Measurements from ENCODE around the gene SCPEP1.

The SCPEP1 gene

GRCh38 chr17:57004944-57005579 is 27.1 kb downstream of the SCPEP1 start:
- DNase-seq, result no peak

- DNase-seq, result no peak
Observed at GRCh38 chr17:57006040-57006439, 28.1 kb downstream of the SCPEP1 start.

GRCh38 chr17:57008958-57009357 is 31.0 kb downstream of the SCPEP1 start:
- DNase-seq, result no peak

DNA sequence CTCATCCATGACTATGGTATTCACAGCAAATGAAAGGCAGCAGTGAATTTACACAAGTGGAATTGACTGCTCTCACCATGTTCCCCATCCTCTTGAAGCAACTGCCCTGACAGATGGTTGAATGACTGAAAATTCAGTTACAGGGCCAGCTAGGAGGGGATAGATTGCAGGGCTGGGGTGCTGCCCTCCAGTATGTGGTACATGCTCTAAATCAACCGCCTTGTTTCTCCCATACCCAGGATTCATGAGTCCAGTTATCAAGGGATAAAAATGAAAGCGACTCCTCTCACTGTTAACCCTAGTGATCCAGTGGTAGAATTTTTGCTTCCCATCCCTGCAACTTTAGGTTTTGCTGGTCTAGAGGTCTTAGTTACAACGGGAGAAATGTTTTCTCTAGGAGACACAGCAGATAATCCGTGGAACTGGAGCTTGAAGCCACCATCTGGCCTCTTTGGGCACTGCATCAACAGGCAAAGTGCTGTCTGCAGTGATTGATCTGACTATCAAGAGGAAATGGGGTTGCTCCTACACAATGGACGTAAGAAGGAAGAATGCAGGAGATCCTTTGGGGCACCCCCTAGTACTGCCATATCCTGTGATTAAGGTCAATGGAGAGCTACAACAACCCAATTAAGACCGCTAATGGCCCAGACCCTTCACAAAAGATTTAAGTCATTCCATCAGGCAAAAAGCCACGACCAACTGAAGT is 32.0 kb downstream of the SCPEP1 start:
- DNase-seq, result peak; percentile 41

DNA sequence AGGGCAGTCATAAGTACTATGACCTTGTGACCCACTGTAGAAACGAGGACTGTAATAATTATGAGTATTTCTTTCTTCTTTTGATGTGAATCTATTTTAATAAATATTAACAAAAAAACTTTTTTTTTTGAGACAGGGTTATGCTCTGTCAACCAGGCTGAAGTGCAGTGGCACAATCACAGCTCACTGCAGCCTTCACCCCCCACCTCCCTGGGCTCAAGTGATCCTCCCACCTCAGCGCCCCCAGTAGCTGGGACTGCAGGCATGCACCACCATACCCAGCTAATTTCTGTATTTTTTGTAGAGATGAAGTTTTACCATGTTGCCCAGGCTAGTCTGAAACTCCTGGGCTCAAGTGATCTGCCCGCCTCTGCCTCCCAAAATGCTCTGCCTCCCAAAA is 32.6 kb downstream of the SCPEP1 start:
- no peak for DNase-seq

DNA sequence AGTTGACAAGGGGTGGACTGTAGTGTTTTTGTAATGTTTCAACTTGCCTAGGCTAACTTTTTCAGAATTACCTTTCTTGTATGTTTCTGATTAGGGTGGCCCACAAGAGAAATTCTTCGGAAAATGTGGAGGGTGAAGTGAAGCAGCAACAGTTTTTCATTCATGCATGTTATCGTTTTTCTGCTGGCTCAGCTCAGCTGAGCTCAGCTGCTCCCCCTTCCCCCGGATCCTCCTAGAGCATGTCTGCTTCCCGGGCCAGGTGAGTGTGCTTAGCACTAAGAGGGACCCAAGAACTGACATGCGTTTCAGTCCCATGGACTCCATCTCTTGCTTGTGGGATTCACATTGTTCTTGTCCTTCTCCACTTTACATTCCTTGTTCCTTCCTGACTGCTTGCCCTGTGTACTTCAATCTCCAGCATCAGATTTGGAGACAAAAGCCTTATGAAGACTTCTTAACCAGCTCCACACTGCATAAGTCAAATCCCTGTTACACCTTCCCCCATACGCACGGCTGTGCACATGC is 33.6 kb downstream of the SCPEP1 start:
- DNase-seq, result no peak

DNA sequence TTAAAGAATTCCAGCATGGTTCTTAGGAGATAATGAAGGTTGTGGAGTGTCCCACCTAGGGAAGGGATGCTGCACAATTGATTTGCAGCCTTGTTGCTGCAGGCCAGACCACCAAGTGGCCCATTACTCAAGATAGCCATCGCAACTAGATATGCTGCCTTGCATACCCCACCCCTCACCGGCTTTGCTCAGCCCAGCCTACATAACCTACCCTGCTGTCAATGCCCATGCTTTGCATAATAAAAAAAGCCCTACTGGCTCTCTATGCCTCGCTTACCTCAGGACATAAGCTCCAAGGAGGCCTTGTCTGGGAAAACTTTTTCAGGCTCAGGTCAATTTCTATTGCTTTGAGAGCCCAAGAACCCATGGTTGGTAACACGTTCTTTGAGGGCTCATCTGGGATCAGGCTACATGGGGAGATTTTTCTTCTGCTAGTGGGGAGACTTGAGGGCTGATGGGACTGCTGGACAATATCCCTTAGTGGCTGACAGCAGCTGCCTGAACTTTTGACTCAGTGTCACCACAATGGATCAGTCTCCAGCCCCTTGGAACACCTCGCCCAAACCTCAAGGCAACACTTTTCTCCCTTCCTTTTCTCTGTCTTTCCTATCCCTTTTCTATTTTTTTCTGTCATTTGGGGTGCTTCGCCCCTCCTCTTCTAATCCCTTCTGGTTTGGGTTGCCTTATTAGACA is 38.3 kb downstream of the SCPEP1 start:
- no peak for DNase-seq

DNA sequence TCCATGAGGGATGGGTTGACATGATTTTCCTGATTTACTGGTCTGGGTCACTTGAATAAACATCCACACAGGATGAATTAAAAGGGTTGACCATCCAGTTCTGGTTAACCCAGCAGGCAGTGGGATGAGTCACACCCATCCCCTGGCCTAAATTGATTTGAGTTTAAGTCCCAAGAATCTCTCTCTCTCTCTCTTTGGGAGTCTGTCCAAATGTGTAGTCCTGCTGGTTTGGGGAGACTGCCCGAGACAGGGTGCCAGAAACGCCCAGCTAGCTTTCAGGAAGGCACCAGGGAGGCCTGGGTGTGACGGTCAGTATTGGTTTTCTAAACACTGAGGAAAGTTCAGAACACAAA is 38.8 kb downstream of the SCPEP1 start:
- no peak for DNase-seq

DNA sequence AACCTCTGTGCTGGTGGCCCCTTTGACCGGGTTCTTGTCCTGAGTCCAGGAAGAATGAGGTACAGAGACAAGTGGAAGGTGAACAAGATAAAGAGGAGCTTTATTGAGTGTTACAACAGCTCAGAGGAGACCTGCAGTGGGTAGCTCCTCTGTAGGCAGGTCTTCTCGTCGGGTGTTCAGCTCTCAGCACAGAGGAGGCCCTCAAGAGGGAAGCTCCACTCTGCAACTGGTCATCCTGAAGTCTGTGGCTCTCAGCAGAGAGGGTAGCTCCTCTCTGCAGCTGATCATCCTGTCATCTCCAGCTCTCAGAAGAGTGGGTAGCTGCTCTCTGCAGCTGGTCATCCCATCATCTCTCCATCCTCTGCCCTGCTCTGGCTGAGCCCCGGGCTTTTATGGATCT is 39.7 kb downstream of the SCPEP1 start:
- no peak for DNase-seq

DNA sequence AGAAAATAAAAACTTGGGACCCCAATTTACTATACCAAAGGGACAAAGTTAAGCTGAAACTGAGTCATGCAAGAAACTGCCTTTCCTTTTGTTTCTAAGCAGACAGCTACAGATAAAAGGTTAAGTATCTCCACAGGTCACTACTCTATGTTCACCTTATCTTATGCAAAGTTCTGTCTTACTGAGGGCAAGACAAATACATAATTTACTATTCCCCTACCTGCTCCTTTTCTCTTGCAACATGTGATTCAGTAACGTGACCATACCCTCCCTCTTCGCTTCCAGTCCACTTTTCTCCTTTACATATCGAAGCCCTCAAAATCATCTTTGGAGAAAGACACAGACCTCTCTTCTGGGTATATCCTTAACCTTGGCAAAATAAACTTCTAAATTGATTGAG is 42.3 kb downstream of the SCPEP1 start:
- no peak for DNase-seq

GRCh38 chr17:57021226-57021940 is 43.5 kb downstream of the SCPEP1 start:
- no peak for DNase-seq

GRCh38 chr17:57025876-57026275 is 47.9 kb downstream of the SCPEP1 start:
- no peak for DNase-seq

DNA sequence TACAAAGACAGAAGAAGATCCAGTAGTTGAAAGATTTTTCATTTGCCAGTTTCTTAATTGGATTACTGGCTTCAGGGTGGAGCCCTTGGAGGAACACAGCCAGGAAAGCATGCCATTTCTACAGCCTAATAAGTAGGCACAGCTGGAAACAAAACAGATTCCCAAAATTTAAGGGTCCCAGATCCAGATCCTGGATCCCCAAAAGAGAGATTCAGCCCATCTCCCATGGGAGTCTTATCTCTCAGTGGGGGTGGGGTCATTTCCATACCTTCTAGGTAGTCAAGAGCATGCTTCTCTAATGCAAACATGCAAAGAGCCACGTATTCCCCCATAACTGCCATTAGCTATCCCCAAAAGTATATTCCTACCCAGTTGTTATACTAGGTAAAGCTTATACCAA is 49.9 kb downstream of the SCPEP1 start:
- DNase-seq, result no peak

DNA sequence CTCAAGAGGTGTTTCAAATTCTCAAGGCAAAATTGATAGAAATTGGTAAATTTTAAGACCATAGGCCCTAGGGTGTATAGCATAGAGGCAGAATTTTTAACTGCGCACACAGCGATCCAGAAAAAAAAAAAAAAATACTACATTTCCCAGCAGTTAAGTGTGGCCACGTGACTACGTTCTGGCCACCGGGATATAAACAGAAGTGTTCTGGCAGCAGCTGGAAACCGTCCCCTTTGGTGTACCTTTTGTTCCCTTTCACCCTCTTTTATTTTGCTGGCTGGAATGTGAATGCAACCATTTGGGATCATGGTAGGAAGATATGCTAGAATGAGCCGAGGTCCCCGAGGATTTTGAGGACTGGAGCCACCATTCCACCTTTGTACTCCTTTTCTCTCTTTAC is 54.4 kb downstream of the SCPEP1 start:
- no peak for DNase-seq

- DNase-seq, result no peak
Observed at GRCh38 chr17:57033296-57033695, 55.4 kb downstream of the SCPEP1 start.

DNA sequence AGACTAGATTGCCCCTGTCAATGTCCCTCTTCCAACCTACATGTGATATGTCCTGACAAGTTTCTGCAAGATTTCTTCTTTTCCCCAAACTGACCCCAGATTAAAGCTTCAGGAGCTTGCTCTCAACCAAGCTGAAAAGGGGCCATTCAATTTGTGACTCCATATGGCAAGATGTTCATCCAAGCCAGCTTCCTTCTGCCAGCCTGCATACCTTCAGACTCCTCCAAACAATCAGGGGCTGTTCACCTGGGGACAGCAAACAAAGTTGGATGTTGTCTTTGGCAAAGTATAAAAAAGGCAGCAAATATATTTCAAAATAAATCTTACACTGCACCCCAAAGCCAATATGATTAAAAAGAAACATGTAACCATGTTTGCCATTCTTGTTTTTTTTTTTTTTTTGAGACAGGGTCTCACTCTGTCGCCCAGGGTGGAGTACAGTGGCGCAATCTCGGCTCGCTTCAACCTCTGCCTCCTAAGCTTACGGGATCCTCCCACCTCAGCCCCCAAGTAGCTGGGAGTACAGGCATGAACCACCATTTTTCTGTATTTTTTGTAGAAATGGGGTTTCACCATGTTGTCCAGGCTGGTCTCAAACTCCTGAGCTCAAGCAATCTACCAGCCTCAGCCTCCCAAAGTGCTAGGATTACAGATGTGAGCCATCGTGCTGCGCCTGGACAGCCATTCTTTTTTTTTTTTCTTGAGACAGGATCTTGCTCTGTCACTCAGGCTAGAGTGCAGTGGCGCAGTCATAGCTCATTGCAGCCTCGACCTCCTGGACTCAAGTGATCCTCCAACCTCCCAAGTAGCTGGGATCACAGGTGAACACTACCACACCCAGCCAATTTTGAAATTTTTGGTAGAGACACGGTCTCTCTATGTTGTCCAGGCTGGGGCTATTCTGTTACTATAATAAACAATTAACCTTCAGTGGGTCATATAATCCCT is 57.1 kb downstream of the SCPEP1 start:
- DNase-seq, result no peak

DNA sequence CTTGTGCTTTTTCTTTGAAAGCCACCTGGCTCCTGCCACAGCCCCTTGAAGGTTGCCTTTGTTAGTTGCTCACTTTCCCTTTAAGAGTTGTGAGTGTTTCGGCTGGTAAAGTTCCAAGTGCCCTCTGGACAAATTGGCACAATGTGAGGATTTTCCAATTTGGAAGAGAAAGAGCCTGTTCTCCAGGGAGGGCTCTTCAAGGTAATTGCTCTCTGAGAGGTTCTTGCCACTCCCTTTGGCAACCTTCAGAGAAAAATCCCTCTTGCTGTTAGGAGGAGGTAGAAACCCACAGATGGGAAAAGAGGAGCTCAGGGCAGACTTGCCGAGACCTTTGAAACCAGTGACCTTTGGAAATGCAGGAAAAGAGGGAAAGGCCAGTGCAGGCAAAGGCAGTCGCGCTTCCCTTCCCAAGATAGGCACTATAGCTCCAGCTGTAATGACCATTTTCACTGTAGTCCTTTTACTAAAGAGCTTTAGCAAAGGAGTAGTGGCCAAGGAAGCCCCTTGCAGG is 58.1 kb downstream of the SCPEP1 start:
- DNase-seq, result no peak

GRCh38 chr17:57037411-57037810 is 59.5 kb downstream of the SCPEP1 start:
- no peak for DNase-seq

GRCh38 chr17:57038486-57038885 is 60.6 kb downstream of the SCPEP1 start:
- DNase-seq, result no peak

DNA sequence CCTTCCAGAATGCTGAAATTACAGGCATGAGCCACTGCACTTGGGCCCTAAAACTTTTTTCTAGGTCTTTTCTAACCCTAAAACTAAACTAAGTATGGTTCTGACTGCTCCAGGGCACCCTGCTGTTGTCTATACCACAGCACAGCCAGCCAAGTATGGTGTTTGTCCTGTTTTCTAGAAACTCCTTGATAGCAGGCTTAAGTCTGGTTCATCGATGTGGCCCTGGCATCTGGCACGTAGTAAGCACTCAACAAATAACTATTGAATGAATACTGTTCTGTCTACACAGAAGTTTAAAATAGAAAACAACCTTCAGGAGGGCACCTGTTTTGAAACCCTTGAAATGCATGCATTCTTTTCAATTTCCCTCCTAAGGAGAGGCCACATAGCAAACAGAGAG is 62.6 kb downstream of the SCPEP1 start:
- no peak for DNase-seq

- no peak for DNase-seq
Observed at GRCh38 chr17:57043276-57043675, 65.3 kb downstream of the SCPEP1 start.
